ENCODE data around the gene TRPM2.

GRCh38 chr21:44482581-44483287 lies 129.3 kb downstream of the TRPM2 start:
- no peak for TF ChIP-seq ELK1 (IDR thresholded peaks at IDR 0.05; ENCODE audit: low read depth, low read length)
- TF ChIP-seq YY1 (IDR thresholded peaks at IDR 0.05; ENCODE audit: low read depth, low read length), result no peak
- TF ChIP-seq YBX1 (IDR thresholded peaks at IDR 0.05), result no peak
- TF ChIP-seq CTCF (IDR thresholded peaks at IDR 0.05 in 2 of 3, conservative IDR thresholded peaks at IDR 0.05 in 1 of 3; ENCODE audit: control insufficient read depth in 2 of 3, extremely low read depth in 1 of 3, insufficient read depth in 1 of 3, low read depth in 3 of 3, low read length in 3 of 3), result no peak
- no peak for TF ChIP-seq ZBTB33 (IDR thresholded peaks at IDR 0.05)
